GM06990 (cell line): Measurements from ENCODE around the gene MICAL3.

Source experiments
- DNase-seq: peaks from one replicate; pipeline ENCODE4 v3.0.0-alpha.2; 2011; ENCODE audit not compliant: insufficient read length; ENCODE audit errors: extremely low read depth
- H3K27me3 ChIP-seq: replicated peaks from 2 replicates; pipeline ENCODE4 v1.6.0; 2011; ENCODE audit warnings: low read length; ENCODE audit not compliant: control insufficient read depth, insufficient read depth
- H3K36me3 ChIP-seq: 2 replicates; pipeline ENCODE4 v1.5.1; 2011; ENCODE audit warnings: low read length; ENCODE audit not compliant: control insufficient read depth, insufficient read depth
- H3K4me3 ChIP-seq: replicated peaks from 2 replicates; pipeline ENCODE4 v1.5.1; 2011; ENCODE audit warnings: low read depth, mild to moderate bottlenecking, control low read depth, low read length
- TF ChIP-seq, protein P1 (sequence below): IDR thresholded peaks from 2 replicates; pipeline ENCODE4 v1.5.1; 2011; ENCODE audit warnings: low read length, control low read depth, mild to moderate bottlenecking, inconsistent platforms; ENCODE audit not compliant: insufficient read depth, poor library complexity, severe bottlenecking

Gene MICAL3

DNA sequence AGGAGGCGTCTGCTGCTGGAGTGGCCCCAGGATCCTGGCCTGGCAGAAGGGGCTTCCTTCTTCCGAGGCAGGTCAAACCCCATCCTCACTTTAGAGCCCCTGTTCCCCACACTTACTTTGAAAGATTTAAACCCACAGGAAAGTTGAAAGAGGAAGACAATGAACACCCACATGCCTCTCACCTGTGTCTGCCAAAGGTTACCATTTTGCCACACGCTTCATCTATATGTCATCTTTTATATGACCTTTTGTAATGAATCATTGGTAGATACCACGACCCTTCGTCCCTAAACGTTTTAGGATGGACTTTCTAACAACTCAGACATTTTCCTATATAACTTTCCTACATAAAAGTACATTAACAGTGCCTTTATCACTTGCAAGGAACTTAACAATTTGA is 210.3 kb downstream of the MICAL3 start:
- Histone ChIP-seq H3K27me3 (no peaks in the 10 kb centered on the region), H3K36me3 (peaks cover 4% of the 10 kb centered on the region), H3K4me3 (no peak overlapping the region)
- DNase-seq: no peak
- TF ChIP-seq, protein P1, sequence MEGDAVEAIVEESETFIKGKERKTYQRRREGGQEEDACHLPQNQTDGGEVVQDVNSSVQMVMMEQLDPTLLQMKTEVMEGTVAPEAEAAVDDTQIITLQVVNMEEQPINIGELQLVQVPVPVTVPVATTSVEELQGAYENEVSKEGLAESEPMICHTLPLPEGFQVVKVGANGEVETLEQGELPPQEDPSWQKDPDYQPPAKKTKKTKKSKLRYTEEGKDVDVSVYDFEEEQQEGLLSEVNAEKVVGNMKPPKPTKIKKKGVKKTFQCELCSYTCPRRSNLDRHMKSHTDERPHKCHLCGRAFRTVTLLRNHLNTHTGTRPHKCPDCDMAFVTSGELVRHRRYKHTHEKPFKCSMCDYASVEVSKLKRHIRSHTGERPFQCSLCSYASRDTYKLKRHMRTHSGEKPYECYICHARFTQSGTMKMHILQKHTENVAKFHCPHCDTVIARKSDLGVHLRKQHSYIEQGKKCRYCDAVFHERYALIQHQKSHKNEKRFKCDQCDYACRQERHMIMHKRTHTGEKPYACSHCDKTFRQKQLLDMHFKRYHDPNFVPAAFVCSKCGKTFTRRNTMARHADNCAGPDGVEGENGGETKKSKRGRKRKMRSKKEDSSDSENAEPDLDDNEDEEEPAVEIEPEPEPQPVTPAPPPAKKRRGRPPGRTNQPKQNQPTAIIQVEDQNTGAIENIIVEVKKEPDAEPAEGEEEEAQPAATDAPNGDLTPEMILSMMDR: no peak

DNA sequence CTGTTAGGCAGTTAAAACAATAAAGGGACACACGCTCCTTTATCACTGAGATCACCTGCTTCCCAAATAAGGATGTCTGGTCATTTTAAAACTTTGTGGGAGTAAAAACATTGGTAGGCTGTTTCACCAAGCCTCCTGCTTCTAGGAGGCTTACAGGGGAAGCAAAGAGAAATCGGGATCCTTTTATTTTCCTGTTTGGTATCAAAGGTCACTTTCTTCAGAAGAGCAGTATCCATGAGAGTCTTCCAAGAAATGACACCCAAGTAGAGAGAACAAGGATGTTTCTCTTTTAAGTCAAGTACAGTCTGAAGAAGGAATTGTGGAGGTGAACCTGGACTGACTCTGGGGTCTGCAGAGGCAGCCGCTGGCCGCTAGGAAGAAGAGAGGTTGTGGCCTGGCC is 213.2 kb downstream of the MICAL3 start:
- Histone ChIP-seq H3K27me3 (no peaks in the 10 kb centered on the region), H3K4me3 (no peak overlapping the region), H3K36me3 (peaks cover 5% of the 10 kb centered on the region)
- TF ChIP-seq, protein P1: no peak
- DNase-seq: no peak

DNA sequence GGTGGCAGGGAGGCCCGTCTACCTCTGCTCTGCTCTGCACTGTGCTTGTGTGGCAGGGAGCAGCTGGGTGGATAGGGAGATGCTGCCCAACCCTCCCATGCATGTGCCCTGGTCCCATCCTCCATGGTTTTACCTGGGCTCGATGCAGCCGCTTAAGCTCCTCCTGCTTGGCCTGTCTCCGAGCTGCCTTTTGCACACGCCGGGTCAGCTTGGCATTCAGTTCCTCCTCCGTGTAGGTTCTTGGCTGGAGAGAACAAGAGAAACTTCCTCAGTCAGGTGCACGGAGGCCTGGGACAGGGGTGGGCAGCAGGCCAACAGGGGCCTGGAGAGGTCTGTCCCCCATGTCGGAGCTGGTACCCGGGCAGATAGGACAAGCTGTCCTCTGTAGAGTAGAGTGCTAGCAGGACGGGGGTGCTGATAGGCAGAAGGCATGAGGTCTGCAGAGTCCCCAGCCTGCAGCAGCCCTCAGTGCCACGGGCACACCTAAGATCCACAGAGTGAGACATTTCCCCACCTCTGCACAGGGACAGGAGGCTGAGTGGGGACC is 213.7 kb downstream of the MICAL3 start:
- TF ChIP-seq, protein P1: no peak
- Histone ChIP-seq H3K27me3 (no peaks in the 10 kb centered on the region), H3K36me3 (peaks cover 3% of the 10 kb centered on the region), H3K4me3 (no peak overlapping the region)
- no peak for DNase-seq

DNA sequence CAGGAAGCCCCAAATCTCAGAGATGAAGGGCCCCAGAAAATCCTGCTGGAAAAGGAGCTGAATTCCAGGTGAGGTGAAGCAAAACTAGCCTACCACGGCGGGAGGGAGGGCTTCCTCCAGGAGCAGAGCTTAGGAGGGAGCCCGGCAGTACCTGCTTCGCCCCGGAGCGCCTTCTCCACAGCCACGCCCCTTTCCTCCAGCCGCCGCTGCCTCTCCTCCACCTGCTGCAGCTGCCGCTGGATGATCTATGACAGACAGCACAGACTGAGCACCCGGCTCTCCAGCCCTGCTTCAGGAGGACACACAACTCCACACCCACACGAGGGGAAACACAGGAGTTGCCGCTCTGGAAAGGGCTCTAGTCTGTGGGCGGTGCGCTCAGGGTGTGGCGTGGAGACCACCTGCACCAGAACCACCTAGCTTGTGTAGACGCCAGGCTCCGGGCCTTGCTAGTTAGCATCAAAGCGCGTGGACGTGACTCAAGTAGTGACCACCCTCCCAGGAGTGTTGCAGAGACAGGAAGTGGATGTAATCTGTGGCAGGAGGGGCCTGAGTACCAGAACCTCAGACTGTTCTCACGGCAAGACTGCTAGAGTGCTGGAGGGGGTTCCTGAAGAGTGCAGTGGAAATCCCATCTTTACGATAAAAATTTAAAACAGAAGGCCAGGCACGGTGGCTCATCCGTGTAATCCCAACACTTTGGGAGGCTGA is 215.5 kb downstream of the MICAL3 start:
- no peaks in the 10 kb centered on the region for H3K27me3 ChIP-seq
- H3K36me3 ChIP-seq: peaks cover 3% of the 10 kb centered on the region
- no peak for DNase-seq
- no peak overlapping the region for H3K4me3 ChIP-seq
- TF ChIP-seq, protein P1: no peak

DNA sequence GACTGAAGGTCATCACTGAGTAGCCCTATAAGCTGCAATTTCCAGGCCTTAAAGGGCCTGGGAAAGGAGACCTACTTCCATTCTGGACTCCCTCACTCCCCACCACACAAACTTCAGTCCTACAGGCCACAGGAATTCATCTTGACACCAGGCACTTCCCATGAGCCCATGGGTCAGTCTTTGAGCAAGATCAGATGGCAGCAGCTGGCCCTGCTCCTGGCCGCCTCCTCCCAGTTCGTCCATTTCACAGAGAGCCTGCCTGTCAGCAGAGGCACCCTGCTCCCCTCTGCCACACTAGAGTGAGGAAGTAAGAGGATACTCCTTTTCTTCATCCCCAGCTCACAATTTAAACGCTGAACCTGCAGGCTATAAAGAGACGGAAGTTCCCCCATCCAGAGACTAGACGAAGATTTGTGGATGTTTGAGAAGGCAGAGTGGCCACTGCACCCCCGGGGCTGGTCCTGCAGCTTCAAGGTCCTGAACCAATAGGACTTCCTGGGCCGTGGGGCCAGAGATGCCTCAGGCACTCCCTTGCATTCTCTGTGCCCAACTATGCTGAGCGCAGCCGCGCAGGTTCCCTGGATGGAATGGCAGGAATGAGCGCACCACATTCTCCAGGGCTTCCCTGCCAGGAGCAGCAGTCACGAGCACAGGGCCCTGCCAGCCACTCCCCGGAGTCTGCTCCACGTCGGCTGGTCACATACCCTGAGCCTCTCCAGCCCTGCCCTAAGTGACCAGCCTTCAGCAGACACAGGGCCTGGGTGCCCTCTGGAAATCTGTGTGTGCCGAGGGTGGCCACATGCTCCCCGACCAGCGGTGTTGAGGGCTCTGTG is 216.6 kb downstream of the MICAL3 start:
- H3K36me3 ChIP-seq: peaks cover 3% of the 10 kb centered on the region
- TF ChIP-seq, protein P1: no peak
- H3K4me3 ChIP-seq: no peak overlapping the region
- DNase-seq: no peak
- no peaks in the 10 kb centered on the region for H3K27me3 ChIP-seq
